Hypothalamus (tissue), 51 donors: ENCODE results near the gene XRRA1.
"Not testable (repeated sequence)": the region's sequence is repeated elsewhere in the genome, so short reads cannot be mapped to it uniquely, and the experiment has no call there.

ENCODE experiments used
- DNase-seq, 51 donors: peaks; one replicate each; lab custom pipeline; 2025; lab: John Stamatoyannopoulos, UW

The XRRA1 gene, protein sequence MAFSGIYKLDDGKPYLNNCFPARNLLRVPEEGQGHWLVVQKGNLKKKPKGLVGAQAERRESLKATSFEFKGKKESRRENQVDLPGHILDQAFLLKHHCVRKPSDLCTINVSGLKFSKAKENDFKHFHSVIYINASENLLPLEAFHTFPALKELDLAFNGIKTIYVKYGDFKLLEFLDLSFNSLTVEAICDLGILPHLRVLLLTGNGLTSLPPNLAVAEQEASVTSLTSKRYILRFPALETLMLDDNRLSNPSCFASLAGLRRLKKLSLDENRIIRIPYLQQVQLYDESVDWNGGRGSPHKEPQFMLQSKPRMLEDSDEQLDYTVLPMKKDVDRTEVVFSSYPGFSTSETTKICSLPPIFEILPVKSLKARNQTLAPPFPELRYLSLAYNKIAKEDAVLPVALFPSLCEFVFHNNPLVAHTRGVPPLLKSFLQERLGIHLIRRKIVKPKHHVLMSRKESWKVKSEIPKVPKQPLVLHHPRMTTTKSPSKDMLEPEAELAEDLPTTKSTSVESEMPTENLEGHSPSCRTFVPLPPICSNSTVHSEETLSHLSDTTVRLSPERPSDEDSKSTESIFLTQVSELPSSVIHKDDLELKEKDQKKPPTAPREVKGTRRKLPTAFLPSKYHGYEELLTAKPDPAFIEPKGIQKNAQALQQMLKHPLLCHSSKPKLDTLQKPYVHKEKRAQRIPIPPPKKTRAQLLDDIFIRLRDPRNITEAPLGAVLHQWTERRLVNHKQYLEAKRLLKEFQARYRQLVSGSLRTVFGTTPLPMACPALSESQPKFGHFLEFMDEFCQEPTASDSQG

DNA sequence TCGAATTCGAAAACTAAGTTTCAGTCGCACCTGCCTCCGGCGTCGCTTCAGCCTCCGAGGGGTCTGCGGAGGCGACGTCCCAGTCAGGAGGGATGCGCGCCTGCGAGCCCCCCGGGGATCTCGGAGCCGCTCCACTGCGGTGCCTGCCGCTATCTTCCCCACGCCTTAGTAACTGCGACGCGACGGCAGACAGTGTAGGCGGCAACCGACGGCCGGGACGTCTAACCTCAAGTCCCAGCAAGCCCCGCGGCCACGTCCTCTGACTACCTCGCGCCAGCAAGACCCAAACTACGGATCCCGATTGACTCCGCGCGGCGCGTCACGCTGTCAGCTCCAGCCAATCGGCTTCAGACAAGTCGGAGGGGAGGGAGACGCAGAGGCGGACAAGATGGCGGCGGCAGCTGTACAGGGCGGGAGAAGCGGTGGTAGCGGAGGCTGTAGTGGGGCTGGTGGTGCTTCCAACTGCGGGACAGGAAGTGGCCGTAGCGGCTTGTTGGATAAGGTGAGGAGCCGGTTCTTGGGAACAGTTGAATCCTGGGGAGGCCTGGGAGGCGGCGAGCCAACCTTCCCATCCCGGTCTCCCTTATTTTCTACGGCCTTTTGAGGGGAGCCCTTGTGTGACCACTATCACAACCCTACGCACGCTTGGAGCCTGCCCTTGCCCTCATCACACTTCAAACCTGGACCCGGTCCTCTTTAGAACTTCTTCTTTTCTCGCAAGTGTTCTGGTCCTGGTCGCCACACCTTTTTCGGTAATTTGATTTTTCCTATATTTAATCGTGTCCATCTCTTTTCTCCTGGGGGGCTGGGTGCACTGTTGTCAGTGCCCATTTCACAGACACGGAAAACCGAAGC lies at the start of gene XRRA1, which contains the start of gene SPCS2:
XRRA1 (minus strand) TSS at position 194 of the 855 bp plus-strand sequence. CDS start 8,213 bp downstream, outside the sequence.
SPCS2 (plus strand) TSS at position 369 of the 855 bp plus-strand sequence; CDS start at position 389, 20 bp downstream.
- peak; percentile 75 to 99 (median 97) for DNase-seq

DNA sequence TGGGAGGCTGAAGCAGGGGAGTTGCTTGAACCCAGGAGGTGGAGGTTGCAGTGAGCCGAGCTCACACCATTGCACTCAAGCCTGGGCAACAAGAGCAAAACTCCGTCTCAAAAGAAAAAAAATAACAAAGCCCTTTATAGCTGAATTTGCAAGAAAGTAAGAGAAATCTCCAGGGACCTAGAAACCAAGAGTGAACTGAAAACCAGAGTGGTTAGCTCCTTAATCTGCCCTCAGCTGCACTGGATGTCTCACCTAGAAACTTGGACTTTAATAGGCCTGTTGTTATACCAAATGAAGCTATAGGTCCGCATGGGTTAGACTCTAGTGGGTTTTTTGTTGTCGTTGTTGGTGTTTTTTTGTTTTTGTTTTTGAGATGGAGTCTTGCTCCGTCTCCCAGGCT lies 44.0 kb upstream of the XRRA1 start:
- no peak for DNase-seq

DNA sequence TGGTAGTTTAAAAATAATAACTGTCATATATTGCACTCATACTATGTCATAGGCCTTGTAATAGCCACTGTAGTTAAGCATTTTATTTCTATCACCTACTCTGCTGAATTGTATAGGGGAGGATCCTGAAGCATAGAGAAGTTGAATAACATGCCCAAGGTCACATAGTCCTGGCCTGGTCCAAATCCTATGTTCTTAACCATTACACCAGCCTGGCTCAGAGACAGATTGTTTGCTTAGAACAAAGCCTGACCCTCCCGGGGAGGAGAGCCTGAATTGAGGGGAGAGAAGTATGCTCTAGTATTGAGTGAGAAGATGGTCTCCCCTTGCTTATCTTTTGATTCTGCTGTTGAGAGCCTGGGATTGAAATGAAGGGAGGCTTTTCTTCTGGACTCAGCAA lies 42.0 kb upstream of the XRRA1 start:
- DNase-seq: no peak

DNA sequence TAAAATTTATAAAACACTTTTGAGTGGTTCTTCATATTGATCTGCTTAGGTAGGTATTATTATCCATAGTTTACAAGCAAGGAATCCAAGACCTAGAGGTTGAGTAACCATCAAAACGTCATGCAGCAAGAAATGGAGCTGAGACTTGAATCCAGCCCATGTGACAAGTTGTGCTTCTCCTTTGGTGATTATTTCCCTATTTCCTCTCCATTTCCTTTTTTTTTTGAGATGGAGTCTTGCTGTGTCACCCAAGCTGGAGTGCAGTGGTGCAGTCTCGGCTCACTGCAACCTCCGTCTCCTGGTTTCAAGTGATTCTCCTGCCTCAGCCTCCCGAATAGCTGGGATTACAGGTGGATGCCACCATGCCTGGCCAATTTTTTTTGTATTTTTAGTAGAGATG lies 41.3 kb upstream of the XRRA1 start:
- DNase-seq: not testable (repeated sequence)

DNA sequence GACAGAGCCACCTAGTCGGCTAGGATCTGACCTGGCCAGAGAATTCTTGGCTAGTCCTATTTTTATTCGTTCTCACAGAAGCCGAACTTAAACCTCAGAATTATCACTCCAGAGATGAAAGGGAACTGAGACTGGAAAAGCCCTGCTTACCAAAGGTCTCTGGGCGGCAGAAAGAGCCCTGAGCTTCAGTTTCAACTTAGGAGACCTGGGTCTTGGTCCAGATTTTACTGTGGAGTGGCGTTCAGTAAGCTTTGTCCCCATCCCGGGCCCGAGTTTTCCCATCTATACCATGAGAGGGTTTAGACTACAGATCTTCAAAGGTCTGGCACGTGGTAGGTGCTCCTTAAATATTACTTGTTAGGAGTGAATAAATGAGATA lies 40.4 kb upstream of the XRRA1 start:
- no peak for DNase-seq

DNA sequence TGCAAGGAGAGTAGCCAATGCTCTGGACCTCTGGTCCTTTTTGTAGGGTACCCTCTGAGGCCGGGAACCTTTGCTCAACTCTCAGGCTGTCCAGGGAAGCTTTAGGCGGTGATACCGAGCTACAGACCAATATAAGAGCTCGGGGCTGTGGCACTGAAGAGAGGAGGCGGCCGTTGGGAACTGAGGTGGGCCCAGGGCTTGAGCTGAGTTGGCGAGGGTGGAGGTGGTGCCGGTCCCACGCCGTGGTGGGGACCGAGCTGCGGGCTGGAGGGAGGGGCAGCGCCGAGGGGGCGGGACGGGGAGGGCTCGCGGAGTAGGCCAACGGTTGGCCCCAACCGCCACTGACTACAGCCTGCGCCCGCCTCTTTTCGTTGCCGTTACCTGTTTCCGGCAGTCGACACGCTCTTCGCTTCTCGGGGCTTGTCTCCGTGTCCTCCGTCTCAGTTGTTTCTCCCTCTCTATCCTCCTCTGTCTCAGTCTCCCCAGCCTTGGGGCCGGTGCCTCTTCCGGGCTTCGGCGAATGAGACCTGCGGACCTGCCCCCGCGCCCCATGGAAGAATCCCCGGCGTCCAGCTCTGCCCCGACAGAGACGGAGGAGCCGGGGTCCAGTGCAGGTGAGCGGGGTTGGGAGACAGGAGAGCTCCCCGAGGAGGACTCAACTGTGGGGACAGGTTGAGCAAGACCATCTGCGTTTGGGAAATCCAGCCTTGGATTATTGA lies 39.8 kb upstream of the XRRA1 start, which contains the start of gene NEU3:
NEU3 (plus strand) TSS at position 393 of the 719 bp plus-strand sequence; CDS start at position 521, 128 bp downstream.
- peak in 50 of 51 donors; percentile 6 to 86 (median 48) for DNase-seq

DNA sequence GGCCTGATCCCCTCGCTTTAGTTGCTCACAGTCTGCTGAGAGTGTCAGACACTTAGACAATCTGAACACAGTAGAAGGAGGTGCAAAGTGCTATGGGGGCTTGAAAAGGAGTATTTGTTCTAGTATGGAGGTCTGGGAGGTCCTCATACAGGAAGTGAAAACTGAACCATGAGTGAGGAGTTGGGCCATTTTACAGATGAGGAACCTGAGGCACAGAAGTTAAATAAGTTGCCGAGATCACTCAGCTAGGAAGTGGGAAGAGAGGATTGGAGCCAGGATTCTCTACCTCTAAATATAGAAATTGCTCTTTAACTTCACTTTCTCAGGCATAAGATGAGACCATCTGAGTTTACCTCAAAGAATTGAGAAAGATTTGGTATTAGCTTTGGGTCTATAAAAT lies 35.8 kb upstream of the XRRA1 start:
- no peak for DNase-seq

DNA sequence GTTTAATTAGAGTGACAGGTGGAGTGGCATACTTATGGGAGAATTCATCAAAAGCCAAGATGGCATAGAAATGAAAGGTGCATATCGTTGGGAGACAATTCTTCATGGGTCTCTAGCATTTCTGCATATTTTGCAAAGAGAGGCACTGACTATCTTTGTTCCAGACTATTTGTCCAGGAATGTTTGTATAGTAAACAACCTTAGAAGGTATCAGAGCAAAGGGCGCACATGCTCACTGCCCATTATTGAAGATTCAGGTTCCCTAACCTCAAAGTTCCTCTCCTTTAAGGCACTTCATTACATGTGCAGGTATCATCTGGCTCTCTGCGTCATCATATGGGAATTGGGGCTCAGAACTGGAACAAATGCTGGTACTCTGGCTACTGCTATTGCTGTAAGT lies 35.2 kb upstream of the XRRA1 start:
- no peak for DNase-seq

DNA sequence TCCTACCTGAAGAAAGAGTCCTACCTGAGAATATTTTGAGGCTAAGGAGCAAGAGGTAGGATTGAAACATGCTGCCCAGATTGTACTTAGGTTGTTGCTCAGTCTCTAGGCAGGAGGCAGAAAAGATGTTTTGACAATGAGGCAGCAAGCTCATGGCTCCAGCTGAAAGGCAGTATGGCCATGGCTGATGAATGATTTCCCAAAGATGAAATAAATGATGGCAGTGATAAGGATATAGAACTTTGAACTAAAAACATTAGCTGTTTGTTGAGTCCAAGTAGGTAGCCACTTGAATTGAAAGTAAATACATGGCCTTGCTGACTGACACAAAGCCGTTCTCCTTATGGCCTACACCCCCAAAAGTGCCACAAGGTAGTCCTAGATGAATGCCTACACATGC lies 33.0 kb upstream of the XRRA1 start:
- DNase-seq: no peak

DNA sequence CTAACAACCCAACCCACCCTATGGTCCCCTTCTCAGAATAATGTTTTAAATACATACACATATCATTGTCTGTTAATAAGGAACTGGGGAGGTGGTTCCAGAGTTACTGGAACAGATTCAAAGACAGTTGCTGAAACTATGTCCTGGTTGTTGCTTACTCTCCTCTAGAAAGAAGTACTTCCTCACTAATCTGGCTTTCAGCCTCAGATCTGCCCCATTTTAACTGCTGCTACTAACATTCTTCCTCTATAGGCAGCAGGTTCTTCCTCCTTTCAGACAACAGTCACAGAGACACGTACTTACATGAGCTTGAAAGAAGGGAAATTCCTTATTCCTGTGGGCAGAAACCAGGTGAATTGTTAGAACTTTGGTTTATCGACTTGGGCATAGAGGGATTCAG lies 31.7 kb upstream of the XRRA1 start:
- DNase-seq: no peak

DNA sequence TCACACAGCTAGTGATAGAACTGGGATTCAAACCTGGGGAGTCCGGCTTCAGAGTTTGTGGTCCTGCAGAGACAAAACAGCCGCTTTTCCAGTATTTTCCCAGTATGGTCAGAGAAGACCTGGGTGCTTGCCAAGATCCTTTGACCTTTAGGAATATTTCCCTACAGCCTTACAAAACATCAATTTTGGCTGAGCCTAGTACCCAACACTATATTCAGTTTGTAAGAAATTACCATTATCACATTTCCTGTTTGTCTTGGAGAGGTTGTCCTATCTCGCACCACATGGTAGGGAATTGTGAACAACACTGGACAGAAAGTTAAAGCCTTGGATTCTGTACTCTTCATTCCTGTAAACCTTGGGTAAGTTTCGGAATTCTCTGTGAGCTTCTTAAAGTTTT lies 29.1 kb upstream of the XRRA1 start:
- DNase-seq: no peak

DNA sequence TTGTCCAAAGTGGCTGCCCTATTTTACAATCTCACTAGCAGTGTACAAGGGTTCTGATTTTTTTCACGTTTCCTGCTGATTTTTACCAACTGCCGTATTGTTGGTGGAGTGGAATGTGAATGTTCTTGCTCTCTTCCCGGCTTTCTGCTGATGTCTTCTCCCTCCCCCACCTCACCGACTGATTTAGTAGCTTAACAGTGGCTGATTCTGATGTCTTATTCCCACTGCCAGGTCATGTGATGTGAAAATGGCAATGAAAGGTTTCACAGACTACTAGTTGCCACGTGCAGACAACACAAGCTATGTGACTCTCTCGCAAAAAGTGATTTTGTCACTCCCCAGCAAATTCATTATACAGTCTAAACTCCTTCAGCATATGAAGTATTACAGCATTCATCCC lies 22.5 kb upstream of the XRRA1 start:
- DNase-seq: peak in 9 of 51 donors; percentile 6 to 32 (median 8)

DNA sequence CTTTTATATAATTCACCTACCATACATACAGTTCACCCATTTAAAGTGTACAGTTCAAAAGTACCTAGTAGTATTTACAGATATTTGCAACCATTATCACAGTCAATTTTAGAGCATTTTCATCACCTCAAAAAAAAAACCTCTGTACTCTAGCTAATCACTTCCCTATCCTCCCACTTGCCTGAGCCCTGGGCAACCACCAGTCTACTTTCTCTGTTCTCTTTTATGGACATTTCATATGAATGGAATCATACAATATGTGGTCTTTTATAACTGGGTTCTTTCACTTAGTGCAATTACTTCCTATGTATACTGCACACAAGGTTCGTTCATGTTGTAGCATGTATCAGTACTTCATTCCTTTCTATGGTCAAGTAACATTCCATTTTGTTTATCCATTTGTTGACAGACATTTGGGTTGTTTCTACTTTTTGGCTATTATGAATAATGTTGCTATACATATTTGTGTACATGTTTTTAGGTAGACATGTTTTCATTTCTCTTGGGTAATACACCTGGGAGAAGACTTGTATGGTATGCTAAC lies 22.0 kb upstream of the XRRA1 start:
- no peak for DNase-seq

DNA sequence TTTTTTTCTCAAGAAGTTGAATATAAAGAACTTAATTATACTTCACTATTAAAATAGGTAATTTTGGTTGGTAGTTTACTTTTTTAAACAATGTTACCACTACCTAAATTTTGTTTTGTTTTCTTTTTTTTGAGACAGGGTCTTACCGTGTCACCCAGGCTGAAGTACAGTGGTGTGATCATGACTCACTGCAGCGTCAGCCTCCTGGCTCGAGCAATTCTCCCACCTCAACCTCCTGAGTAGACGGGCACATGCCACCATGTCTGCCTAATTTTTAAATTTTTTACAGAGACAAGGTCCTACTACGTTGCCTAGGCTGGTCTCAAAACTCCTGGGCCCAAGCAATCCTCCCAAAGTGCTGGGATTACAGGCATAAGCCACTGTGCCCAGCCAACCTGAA lies 17.8 kb upstream of the XRRA1 start:
- DNase-seq: no peak

DNA sequence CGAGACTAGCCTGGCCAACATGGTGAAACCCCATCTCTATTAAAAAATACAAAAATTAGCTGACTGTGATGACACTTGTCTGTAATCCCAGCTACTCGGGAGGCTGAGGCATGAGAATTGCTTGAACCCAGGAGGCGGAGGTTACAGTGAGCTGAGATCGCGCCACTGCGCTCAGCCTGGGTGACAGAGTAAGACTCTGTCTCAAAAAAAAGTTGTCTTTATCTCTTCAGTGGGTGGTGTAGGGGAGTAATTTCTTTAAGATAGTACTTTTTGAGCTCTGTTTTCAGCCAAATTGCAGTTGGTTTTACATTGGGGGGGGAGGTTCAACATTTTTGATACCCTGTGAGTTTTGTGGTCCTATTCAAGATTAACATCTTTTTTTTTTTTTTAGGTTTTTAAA lies 11.2 kb upstream of the XRRA1 start:
- DNase-seq: not testable (repeated sequence)

DNA sequence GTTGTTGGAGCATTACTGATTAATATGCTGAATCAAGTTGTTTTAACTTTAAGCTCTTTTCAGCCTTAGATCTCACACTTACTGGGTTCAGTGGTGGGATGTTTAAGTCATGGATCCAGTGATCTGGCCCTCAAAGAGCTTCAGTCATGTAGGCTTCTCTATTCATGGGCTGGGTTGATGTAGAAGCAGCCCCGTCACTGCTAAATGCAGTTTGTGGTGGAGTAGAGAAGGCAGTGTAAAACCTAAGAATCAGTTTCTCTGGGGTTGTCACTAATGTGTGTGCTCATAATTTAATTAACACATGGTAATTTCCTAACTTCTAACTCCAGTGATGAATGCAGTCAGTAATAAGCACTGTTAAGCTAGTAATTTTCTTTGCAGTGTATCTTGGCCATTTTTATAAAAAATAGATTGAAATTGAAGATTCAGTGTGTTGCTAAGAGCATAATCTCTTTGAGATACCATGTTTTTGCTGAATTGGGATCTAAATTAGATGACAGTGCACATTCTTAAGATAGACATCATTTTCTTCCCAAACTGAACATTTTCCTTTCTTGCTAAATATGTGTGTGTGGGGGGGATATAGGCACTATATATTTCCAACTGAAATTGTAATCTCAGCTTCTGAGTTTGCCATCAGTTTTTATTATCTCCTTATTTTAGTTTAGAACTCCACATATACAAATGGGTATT lies 9.2 kb upstream of the XRRA1 start:
- no peak for DNase-seq

DNA sequence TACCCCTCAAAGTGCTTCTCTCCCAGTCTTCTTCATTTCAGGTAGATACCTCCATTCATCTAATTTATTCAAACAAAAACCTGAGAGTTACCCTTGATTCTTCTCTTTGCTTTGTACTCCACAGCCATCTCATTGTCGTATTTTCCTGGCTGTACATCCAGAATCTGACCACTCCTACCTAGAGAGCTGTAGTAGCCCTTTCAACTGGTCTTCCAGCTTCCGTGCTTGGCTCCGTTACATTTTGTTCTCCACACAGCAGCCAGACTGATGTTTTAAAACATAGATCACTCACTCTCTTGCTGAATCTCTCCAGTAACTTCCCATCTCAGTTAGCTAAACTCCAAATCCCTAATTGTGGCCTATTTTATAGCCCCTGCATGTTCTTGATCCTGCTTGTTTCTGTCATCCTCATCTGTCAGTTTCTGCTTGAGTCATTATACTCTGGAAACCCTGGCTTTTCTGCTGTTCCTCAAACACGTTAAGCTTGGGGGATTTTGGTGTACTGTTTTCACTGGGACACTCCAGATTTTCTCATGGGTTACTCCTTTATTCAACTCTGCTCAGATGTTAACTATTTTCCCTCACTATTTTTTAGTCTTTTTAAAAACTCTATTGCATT lies 7.6 kb upstream of the XRRA1 start:
- DNase-seq: no peak

DNA sequence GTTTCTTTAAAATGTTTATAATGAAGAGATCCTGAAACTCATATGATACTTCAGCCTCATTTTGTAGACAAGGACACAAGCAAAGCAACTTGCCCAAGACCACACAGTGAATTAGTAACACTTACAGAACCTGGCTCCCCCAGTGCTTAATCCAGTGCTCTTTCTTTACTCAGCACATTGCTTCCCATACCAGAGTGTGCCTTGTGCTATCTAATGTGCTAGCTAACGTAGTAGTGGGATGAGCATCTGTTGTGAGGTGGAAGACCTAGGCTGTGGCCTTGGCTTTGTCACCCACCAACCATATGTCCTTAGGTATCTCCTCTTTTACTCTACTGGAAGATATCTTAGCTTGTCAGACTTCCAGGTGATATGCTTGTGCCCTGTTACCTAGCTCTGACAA lies 5.3 kb upstream of the XRRA1 start:
- no peak for DNase-seq

DNA sequence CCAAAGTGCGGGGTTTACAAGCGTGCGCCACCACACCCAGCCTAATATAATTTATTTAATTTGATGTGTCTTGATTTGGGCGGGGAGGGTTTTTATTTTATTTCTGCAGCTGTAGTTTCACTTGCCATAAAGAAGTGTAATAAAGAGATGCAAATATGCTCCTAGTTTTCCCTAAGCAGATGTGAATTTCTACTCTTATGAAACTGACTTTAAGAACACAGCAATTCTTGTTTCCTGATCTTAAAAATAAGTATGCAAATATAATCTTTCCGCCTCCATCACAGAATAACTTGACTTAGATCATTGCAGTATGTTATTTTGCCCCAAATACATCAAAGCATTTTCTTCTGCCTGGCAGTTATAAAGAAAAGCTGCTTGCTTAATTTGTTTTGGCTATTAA lies 4.6 kb upstream of the XRRA1 start:
- no peak for DNase-seq
